HFFc6 (cell line): ENCODE results near the gene BHLHE40. TPM values are rescaled to one million over a fixed set of nuclear protein-coding genes. Genes with fewer than 3 reads are reported as not detected.
"Not testable (repeated sequence)": the region's sequence is repeated elsewhere in the genome, so short reads cannot be mapped to it uniquely, and the experiment has no call there.

Source experiments
- DNase-seq: peaks from one replicate; pipeline ENCODE4 v3.0.0-alpha.2; 2018
- H3K27ac Mint-ChIP-seq: 2 replicates; pipeline ENCODE4 v1.8.0; 2020; ENCODE audit warnings: mild to moderate bottlenecking, mixed read lengths
- H3K27me3 Mint-ChIP-seq: 2 replicates; pipeline ENCODE4 v1.8.0; 2021; ENCODE audit warnings: mild to moderate bottlenecking, moderate library complexity, mixed read lengths; ENCODE audit not compliant: insufficient read depth
- H3K36me3 Mint-ChIP-seq: 2 replicates; pipeline ENCODE4 v1.8.0; 2021; ENCODE audit warnings: low read depth, mixed read lengths
- H3K4me1 Mint-ChIP-seq: 2 replicates; pipeline ENCODE4 v1.8.0; 2020; ENCODE audit warnings: low read depth, mixed read lengths
- H3K4me3 Mint-ChIP-seq: 2 replicates; pipeline ENCODE4 v1.8.0; 2020; ENCODE audit warnings: mild to moderate bottlenecking, moderate library complexity, mixed read lengths
- H3K9me3 Mint-ChIP-seq: 2 replicates; pipeline ENCODE4 v1.8.0; 2020; ENCODE audit warnings: mild to moderate bottlenecking, mixed read lengths
- total RNA-seq, 6 experiments: library from RNA; stranded (reverse); fragmentation: NEBNext Ultra II Directional; extraction: Animal tissue kit (Norgen Biotek cat#: 25700); gene quantifications; 2 replicates in 1 of 6; 3 replicates in 5 of 6; pipeline ENCODE4 v1.2.3, GENCODE V29; 2021
- TF ChIP-seq, protein P1 (sequence below): fragments of 200-600 bp; sonication (generic); IDR thresholded peaks from 2 replicates; pipeline ENCODE4 v1.5.0; 2021; ENCODE audit warnings: antibody characterized with exemption, mild to moderate bottlenecking

BHLHE40 gene
- total RNA-seq, 6 experiments from 2014 or later: 10.2 to 11.8 (median 10.7) TPM

DNA sequence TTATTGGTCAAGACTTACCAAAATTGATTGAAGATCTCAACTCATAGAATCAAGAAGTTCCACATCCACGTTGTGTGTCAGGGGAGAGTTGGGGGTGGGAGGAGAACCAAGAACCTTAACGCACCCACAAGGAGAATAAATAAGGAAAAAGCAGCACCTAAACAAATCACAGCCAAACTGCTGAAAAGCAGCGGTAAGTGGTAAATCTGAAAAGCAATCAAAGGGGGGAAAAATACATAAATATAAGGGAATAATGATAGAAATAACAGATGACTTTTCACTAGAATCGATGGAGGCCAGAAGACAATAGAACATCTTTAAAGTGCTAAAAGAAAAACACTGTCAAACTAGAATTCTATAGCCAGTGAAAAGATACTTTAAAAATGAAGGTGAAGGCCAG lies 20.1 kb upstream of the BHLHE40 start:
- Mint-ChIP-seq H3K4me1 (peaks cover 6% of the 10 kb centered on the region; the same call in 1 of the 2 replicates), H3K36me3 (peaks cover 17% of the 10 kb centered on the region), H3K27me3 (peaks cover 7% of the 10 kb centered on the region), H3K4me3 (no peak overlapping the region), H3K27ac (no peak overlapping the region), H3K9me3 (peaks cover 24% of the 10 kb centered on the region)
- TF ChIP-seq, protein P1, sequence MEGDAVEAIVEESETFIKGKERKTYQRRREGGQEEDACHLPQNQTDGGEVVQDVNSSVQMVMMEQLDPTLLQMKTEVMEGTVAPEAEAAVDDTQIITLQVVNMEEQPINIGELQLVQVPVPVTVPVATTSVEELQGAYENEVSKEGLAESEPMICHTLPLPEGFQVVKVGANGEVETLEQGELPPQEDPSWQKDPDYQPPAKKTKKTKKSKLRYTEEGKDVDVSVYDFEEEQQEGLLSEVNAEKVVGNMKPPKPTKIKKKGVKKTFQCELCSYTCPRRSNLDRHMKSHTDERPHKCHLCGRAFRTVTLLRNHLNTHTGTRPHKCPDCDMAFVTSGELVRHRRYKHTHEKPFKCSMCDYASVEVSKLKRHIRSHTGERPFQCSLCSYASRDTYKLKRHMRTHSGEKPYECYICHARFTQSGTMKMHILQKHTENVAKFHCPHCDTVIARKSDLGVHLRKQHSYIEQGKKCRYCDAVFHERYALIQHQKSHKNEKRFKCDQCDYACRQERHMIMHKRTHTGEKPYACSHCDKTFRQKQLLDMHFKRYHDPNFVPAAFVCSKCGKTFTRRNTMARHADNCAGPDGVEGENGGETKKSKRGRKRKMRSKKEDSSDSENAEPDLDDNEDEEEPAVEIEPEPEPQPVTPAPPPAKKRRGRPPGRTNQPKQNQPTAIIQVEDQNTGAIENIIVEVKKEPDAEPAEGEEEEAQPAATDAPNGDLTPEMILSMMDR: no peak
- DNase-seq: no peak

DNA sequence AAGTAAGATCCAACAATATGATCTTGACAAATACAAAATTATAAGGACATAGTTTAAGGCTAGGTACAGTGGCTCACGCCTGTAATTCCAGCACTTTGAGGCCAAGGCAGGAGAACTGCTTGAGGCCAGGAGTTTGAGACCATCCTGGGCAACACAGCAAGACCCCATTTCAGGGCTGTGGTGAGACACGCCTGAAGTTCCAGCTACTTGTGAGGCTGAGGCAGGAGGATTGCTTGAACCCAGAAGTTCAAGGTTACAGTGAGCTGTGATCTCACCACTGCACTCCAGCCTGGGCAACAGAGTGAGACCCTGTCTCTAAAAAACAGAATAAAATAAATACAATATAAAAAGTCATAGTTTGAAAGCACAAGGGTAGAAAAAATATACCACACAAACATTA lies 17.4 kb upstream of the BHLHE40 start:
- H3K27me3 Mint-ChIP-seq: peaks cover 13% of the 10 kb centered on the region
- H3K4me1 Mint-ChIP-seq, DNase-seq, H3K27ac Mint-ChIP-seq, H3K4me3 Mint-ChIP-seq: not testable (repeated sequence)
- peaks cover 30% of the 10 kb centered on the region for H3K9me3 Mint-ChIP-seq
- H3K36me3 Mint-ChIP-seq: peaks cover 17% of the 10 kb centered on the region

DNA sequence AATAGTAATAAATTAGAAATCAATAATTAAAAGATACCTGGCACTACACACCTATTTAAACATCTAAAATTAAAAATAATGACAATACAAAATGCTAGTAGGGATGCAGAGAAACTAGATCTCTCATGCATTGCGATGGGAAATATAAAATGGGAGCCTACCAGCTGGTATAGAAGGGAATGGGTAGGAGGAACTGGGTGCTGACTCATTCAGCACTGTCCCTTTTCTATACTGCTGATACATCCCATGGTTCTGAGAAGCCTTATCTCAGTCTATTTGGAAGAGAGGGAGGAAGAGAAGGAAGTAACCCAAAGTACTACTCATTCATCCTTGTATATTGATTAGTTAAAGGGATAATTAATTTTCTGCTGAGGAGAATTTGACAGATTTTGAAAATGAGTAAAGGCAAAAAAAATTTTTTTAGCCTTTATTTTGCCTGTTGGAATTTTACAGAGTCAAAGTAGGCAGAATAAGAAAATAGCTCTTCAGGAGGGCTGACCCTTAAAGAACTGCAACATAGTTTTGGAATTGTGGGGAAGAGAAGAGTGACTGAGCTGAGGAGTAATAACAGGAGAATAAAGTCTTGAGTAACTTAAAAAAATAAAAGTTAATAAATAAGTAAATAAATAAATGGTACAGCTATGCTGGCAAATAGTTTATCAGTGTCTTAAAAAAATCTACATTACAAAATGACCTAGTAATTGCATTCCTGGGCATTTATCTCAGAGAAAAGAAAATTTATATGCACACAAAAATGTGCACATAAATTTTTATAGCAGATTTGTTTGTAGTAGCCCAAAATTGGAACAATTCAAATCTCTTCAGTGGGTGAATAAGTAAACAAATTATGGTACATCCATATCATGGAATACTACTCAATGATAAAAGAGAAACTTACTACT lies 15.3 kb upstream of the BHLHE40 start:
- Mint-ChIP-seq H3K27ac (no peak overlapping the region), H3K4me3 (no peak overlapping the region), H3K9me3 (peaks cover 27% of the 10 kb centered on the region), H3K27me3 (peaks cover 22% of the 10 kb centered on the region), H3K36me3 (peaks cover 6% of the 10 kb centered on the region), H3K4me1 (peaks cover 6% of the 10 kb centered on the region; the same call in 1 of the 2 replicates)
- TF ChIP-seq, protein P1: no peak
- no peak for DNase-seq

DNA sequence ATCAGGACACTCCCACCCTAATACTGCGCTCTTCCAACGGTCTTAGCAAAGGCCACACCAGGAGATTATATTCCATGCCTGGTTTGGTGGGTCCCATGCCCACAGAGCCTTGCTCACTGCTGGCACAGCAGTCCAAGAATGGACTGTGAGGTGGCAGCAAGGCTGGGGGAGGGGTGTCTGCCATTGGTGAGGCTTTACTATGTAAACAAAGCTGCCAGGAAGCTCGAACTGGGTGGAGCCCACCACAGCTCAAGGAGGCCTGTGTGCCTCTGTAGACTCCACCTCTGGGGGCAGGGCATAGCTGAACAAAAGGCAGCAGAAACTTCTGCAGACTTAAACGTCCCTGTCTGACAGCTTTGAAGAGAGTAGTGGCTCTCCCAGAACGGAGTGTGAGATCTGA lies 13.2 kb upstream of the BHLHE40 start:
- not testable (repeated sequence) for H3K4me1 Mint-ChIP-seq, H3K36me3 Mint-ChIP-seq, H3K4me3 Mint-ChIP-seq, H3K27ac Mint-ChIP-seq, DNase-seq
- peaks cover 23% of the 10 kb centered on the region for H3K9me3 Mint-ChIP-seq
- peaks cover 23% of the 10 kb centered on the region for H3K27me3 Mint-ChIP-seq

DNA sequence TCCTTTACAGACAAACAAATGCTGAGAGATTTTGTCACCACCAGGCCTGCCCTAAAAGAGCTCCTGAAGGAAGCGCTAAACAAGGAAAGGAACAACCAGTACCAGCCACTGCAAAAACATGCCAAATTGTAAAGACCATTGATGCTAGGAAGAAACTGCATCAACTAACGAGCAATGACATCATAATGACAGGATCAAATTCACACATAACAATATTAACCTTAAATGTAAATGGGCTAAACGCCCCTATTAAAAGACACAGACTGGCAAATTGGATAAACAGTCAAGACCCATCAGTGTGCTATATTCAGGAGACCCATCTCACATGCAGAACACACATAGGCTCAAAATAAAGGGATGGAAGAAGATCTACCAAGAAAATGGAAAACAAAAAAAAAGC lies 11.6 kb upstream of the BHLHE40 start:
- H3K27ac Mint-ChIP-seq, DNase-seq, H3K4me3 Mint-ChIP-seq, H3K36me3 Mint-ChIP-seq, H3K4me1 Mint-ChIP-seq: not testable (repeated sequence)
- peaks cover 23% of the 10 kb centered on the region for H3K9me3 Mint-ChIP-seq
- peaks cover 23% of the 10 kb centered on the region for H3K27me3 Mint-ChIP-seq

DNA sequence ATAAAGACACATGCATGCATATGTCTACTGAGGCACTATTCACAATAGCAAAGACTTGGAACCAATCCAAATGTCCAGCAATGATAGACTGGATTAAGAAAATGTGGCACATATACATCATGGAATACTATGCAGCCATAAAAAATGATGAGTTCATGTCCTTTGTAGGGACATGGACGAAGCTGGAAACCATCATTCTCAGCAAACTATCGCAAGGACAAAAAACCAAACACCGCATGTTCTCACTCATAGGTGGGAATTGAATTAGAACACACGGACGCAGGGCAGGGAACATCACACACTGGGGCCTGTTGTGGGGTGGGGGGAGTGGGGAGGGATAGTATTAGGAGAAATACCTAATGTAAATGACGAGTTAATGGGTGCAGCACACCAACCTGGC lies 7.8 kb upstream of the BHLHE40 start:
- H3K27ac Mint-ChIP-seq, H3K4me1 Mint-ChIP-seq, H3K4me3 Mint-ChIP-seq, DNase-seq, H3K36me3 Mint-ChIP-seq: not testable (repeated sequence)
- peaks cover 22% of the 10 kb centered on the region for H3K9me3 Mint-ChIP-seq
- peaks cover 20% of the 10 kb centered on the region for H3K27me3 Mint-ChIP-seq

DNA sequence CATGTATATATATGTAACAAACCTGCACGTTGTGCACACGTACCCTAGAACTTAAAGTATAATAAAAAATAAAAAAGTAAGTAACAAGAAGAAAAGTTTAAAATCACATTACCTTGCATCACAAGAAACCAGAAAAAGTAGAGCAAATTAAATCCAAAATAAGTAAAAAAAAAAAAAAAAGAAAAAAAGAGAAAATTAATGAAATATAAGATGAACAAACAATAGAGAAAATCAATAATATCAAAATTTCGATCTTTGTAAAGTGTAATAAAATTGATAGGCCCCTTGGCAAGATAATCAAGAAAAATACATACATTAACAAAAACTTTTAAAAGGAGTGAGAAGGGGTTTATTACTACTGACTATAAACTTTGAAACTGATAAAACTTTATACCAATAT lies 7.4 kb upstream of the BHLHE40 start:
- Mint-ChIP-seq H3K27me3 (peaks cover 16% of the 10 kb centered on the region), H3K9me3 (peaks cover 18% of the 10 kb centered on the region), H3K27ac (no peak overlapping the region), H3K4me1 (peaks cover 5% of the 10 kb centered on the region), H3K36me3 (no peaks in the 10 kb centered on the region), H3K4me3 (no peak overlapping the region)
- no peak for DNase-seq
- TF ChIP-seq, protein P1: no peak
